Fibroblast of gingiva (primary cell): ENCODE measurements around the gene SPATA19.

Source experiments
- DNase-seq: peaks from one replicate; pipeline ENCODE4 v3.0.0-alpha.2; 2011; ENCODE audit warnings: low read depth

Gene SPATA19

GRCh38 chr11:133835593-133836548, 9.4 kb downstream of the SPATA19 start:
- DNase-seq, result no peak

- no peak for DNase-seq
These were observed 10.4 kb downstream of the SPATA19 start for GRCh38 chr11:133834682-133835592.

GRCh38 chr11:133833898-133834681, 11.2 kb downstream of the SPATA19 start:
- DNase-seq, result no peak

- DNase-seq, result no peak
These were observed 12.1 kb downstream of the SPATA19 start for GRCh38 chr11:133832991-133833897.

GRCh38 chr11:133832096-133832990, 13.0 kb downstream of the SPATA19 start:
- no peak for DNase-seq

GRCh38 chr11:133830931-133831907, 14.1 kb downstream of the SPATA19 start:
- DNase-seq, result no peak

GRCh38 chr11:133829566-133829965, 15.7 kb downstream of the SPATA19 start:
- no peak for DNase-seq

- no peak for DNase-seq
These were observed 16.4 kb downstream of the SPATA19 start for GRCh38 chr11:133828871-133829270.

- no peak for DNase-seq
These were observed 17.8 kb downstream of the SPATA19 start for GRCh38 chr11:133827556-133827955.

- DNase-seq, result no peak
These were observed 18.4 kb downstream of the SPATA19 start for GRCh38 chr11:133826866-133827265.

- DNase-seq, result no peak
These were observed 19.6 kb downstream of the SPATA19 start for GRCh38 chr11:133825666-133826065.

GRCh38 chr11:133825156-133825555, 20.2 kb downstream of the SPATA19 start:
- no peak for DNase-seq

- DNase-seq, result no peak
These were observed 20.7 kb downstream of the SPATA19 start for GRCh38 chr11:133824593-133824992.

GRCh38 chr11:133823614-133824013, 21.7 kb downstream of the SPATA19 start:
- DNase-seq, result no peak

GRCh38 chr11:133823211-133823610, 22.1 kb downstream of the SPATA19 start:
- DNase-seq, result no peak

- DNase-seq, result no peak
These were observed 23.5 kb downstream of the SPATA19 start for GRCh38 chr11:133821776-133822175.

- DNase-seq, result no peak
These were observed 25.5 kb downstream of the SPATA19 start for GRCh38 chr11:133819746-133820315.

- DNase-seq, result no peak
These were observed 26.2 kb downstream of the SPATA19 start for GRCh38 chr11:133819114-133819513.
